ENCODE results near the gene ANP32E. TPM values are rescaled to one million over a fixed set of nuclear protein-coding genes. Genes with fewer than 3 reads are reported as not detected.
"Not testable (repeated sequence)": the region's sequence is repeated elsewhere in the genome, so short reads cannot be mapped to it uniquely, and the experiment has no call there.

The ANP32E gene
- total RNA-seq, 1 donor, result 13.8 TPM

- no peak overlapping the region for H3K4me2 ChIP-seq (ENCODE audit: insufficient read depth, low read length)
- H2AFZ ChIP-seq (ENCODE audit: low read length), result no peak overlapping the region
- peaks cover 9% of the 10 kb centered on the region for H3K4me1 ChIP-seq (ENCODE audit: insufficient read depth, low read length)
- H3K27me3 ChIP-seq (ENCODE audit: insufficient read depth, low read length), result no peaks in the 10 kb centered on the region
- H3K9me3 ChIP-seq (ENCODE audit: low read depth, low read length), result no peaks in the 10 kb centered on the region
- H3K36me3 ChIP-seq (ENCODE audit: insufficient read depth, low read length), result no peaks in the 10 kb centered on the region
- H3K79me2 ChIP-seq (ENCODE audit: insufficient read depth, low read length), result no peaks in the 10 kb centered on the region
- no peak overlapping the region for H3K27ac ChIP-seq (ENCODE audit: low read depth, low read length)
- no peak for TF ChIP-seq CTCF (IDR thresholded peaks at IDR 0.05; ENCODE audit: extremely low read depth, low read depth, low read length)
- DNase-seq (ENCODE audit: insufficient read length, low spot score, missing footprints), result no peak
- no peaks in the 10 kb centered on the region for H4K20me1 ChIP-seq (ENCODE audit: insufficient read depth, low read length)
- H3K4me3 ChIP-seq (ENCODE audit: insufficient read depth, low read length), result no peak overlapping the region
Observed at GRCh38 chr1:150212070-150212469, 23.8 kb downstream of the ANP32E start.

DNA sequence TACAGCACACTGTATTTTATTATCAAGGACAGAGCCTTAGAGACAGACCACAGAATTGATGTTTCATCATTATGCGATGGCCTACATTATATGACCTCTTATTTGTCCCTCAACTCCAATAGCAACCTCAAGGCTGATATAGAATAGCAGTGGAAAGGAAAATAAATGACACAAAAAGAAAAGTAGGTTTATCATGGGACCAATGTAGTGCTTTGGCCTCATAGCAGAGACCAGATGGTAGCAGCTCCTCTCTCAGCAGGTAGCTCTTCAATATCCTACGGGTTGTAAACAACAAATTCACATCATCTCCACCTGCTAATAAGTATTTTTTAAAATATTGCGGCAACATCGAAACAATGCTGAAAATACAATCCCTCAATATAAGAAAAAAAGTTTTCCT is 25.2 kb downstream of the ANP32E start:
- H3K27me3 ChIP-seq (ENCODE audit: insufficient read depth, low read length), result no peaks in the 10 kb centered on the region
- no peak overlapping the region for H3K27ac ChIP-seq (ENCODE audit: low read depth, low read length)
- no peak for DNase-seq (ENCODE audit: insufficient read length, low spot score, missing footprints)
- H3K36me3 ChIP-seq (ENCODE audit: insufficient read depth, low read length), result no peaks in the 10 kb centered on the region
- no peaks in the 10 kb centered on the region for H3K79me2 ChIP-seq (ENCODE audit: insufficient read depth, low read length)
- H3K9me3 ChIP-seq (ENCODE audit: low read depth, low read length), result no peaks in the 10 kb centered on the region
- no peak overlapping the region for H2AFZ ChIP-seq (ENCODE audit: low read length)
- H4K20me1 ChIP-seq (ENCODE audit: insufficient read depth, low read length), result no peaks in the 10 kb centered on the region
- H3K4me2 ChIP-seq (ENCODE audit: insufficient read depth, low read length), result no peak overlapping the region
- peaks cover 9% of the 10 kb centered on the region for H3K4me1 ChIP-seq (ENCODE audit: insufficient read depth, low read length)
- no peak overlapping the region for H3K4me3 ChIP-seq (ENCODE audit: insufficient read depth, low read length)
- no peak for TF ChIP-seq CTCF (IDR thresholded peaks at IDR 0.05; ENCODE audit: extremely low read depth, low read depth, low read length)

GRCh38 chr1:150210091-150210490 is 25.8 kb downstream of the ANP32E start:
- no peak for TF ChIP-seq CTCF (IDR thresholded peaks at IDR 0.05; ENCODE audit: extremely low read depth, low read depth, low read length)
- H3K4me2 ChIP-seq (ENCODE audit: insufficient read depth, low read length), result no peak overlapping the region
- no peaks in the 10 kb centered on the region for H4K20me1 ChIP-seq (ENCODE audit: insufficient read depth, low read length)
- no peaks in the 10 kb centered on the region for H3K79me2 ChIP-seq (ENCODE audit: insufficient read depth, low read length)
- no peak overlapping the region for H2AFZ ChIP-seq (ENCODE audit: low read length)
- H3K27ac ChIP-seq (ENCODE audit: low read depth, low read length), result no peak overlapping the region
- H3K4me1 ChIP-seq (ENCODE audit: insufficient read depth, low read length), result peaks cover 9% of the 10 kb centered on the region
- H3K4me3 ChIP-seq (ENCODE audit: insufficient read depth, low read length), result no peak overlapping the region
- H3K36me3 ChIP-seq (ENCODE audit: insufficient read depth, low read length), result no peaks in the 10 kb centered on the region
- no peak for DNase-seq (ENCODE audit: insufficient read length, low spot score, missing footprints)
- no peaks in the 10 kb centered on the region for H3K9me3 ChIP-seq (ENCODE audit: low read depth, low read length)
- H3K27me3 ChIP-seq (ENCODE audit: insufficient read depth, low read length), result no peaks in the 10 kb centered on the region

GRCh38 chr1:150208460-150208859 is 27.5 kb downstream of the ANP32E start:
- not testable (repeated sequence) for H3K79me2 ChIP-seq (ENCODE audit: insufficient read depth, low read length); H3K27ac ChIP-seq (ENCODE audit: low read depth, low read length); H3K4me3 ChIP-seq (ENCODE audit: insufficient read depth, low read length); H3K4me2 ChIP-seq (ENCODE audit: insufficient read depth, low read length); H3K36me3 ChIP-seq (ENCODE audit: insufficient read depth, low read length); H2AFZ ChIP-seq (ENCODE audit: low read length); H4K20me1 ChIP-seq (ENCODE audit: insufficient read depth, low read length); H3K4me1 ChIP-seq (ENCODE audit: insufficient read depth, low read length); H3K9me3 ChIP-seq (ENCODE audit: low read depth, low read length); H3K27me3 ChIP-seq (ENCODE audit: insufficient read depth, low read length); DNase-seq (ENCODE audit: insufficient read length, low spot score, missing footprints)

Measured in osteoblast (primary cell).